ENCODE data around the gene B3GNT8.
A peak's percentile ranks its signal among the peaks of the same experiment; 100 is the strongest.
"Not testable (repeated sequence)": the region's sequence is repeated elsewhere in the genome, so short reads cannot be mapped to it uniquely, and the experiment has no call there.

B3GNT8 gene, protein sequence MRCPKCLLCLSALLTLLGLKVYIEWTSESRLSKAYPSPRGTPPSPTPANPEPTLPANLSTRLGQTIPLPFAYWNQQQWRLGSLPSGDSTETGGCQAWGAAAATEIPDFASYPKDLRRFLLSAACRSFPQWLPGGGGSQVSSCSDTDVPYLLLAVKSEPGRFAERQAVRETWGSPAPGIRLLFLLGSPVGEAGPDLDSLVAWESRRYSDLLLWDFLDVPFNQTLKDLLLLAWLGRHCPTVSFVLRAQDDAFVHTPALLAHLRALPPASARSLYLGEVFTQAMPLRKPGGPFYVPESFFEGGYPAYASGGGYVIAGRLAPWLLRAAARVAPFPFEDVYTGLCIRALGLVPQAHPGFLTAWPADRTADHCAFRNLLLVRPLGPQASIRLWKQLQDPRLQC

DNA sequence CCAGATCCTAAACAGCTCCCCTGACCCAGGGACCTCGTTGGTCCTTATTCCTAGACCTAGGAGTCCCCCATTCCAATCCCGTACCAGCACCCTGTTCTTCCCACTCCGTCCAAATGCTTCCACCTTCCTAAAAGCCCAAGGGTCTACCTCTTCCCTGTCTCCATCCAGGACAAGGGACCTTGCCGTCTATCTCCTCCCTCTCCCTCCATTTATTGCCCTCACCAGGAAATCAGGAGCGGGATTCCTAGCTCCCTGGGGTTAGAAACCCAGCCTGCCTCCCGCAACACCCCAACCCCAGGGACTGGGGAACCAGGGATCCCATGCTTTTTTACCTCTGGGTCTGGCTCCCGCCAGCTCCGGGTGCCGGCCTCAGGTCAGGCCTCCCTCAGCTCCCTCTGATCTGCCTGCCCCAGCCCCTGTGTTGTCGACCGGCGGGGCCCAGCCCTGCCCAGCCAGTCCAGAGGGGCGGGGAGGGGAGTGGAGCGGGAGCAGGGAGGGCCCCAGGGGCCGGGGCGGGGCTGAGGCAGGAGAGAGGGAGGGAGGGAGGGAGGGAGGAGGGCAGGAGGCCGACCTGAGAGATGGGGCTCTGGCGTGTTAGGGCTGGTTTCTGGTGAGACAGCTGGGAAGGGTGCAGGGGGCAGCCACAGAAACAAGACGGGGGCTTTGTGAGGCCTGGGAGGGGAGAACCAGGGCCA, at the start of gene B3GNT8:
B3GNT8 (minus strand) TSS at position 423 of the 695 bp plus-strand sequence. CDS start 596 bp downstream, outside the sequence.
- DNase-seq (ENCODE audit: low read depth): no peak

- no peak for DNase-seq (ENCODE audit: low read depth)
Observed at GRCh38 chr19:41476583-41476982, 49.4 kb upstream of the B3GNT8 start.

- DNase-seq (ENCODE audit: low read depth): not testable (repeated sequence)
Observed at GRCh38 chr19:41463257-41464256, 36.4 kb upstream of the B3GNT8 start.

GRCh38 chr19:41462497-41462896, 35.3 kb upstream of the B3GNT8 start:
- no peak for DNase-seq (ENCODE audit: low read depth)

DNA sequence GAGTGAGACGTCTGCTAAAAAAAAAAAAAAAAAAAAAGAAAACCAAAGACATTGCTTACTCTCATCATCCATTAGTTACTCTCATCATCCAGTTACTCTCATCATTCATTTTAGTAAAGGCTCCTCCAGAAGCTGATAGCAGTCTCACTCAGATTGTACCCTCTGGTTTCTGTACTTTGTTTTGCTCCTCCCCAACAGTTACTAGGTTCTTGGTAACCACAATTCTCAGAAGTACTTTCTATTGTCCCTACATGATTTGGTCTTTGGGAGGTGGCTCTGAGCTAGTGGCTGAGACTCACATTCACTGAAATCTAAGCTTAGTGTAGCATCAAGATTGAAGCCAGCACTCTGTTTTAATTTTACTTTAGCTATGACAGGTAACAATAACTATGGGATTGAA, 30.1 kb upstream of the B3GNT8 start:
- DNase-seq (ENCODE audit: low read depth): no peak

DNA sequence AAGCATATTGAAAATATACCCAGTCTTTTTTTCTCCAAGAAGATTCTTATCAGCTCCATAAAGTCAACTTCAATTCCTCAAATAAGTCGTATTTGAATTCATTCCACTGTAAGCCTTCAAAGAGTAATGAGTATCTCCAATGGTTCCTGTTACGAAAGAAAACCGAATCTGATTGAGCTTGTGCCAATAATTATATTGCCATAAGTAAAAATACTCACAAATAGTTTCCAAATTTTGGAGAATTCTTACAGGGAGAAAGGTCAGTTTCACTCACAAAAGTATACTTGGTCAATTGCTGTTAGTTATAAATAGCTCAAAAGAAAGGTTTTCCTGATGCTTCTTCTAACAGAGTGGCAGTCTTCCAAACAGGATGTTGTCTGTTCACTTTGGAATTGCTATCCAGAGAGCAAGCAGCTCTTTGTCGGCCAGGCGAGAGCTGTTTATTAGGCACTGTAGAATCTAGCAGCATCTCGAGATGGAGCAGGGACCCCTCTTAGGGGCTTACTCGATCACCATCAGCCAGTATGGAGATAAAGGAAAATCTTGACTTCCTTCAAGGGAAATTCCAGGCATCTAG, 29.3 kb upstream of the B3GNT8 start:
- no peak for DNase-seq (ENCODE audit: low read depth)

DNA sequence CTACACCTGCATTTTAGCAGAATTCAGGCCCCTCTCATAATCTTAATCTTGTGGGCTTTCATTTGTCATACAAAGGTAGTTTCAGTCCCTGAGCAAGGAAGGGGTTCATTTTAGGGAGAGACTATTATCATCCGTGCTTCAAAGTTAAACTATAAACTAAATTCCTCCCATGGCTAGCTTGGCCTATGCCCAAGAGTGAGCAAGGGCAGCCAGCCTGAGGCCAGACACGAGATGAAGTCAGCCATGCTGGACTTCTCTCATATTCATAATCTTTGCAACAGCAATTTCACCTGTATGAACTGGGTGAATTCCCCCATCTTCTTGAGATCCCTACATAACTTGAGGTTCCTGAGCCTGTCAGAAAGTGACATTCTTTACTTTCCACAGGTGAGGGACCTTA, 28.8 kb upstream of the B3GNT8 start:
- no peak for DNase-seq (ENCODE audit: low read depth)

- no peak for DNase-seq (ENCODE audit: low read depth)
Observed at GRCh38 chr19:41452584-41453275, 25.6 kb upstream of the B3GNT8 start.

DNA sequence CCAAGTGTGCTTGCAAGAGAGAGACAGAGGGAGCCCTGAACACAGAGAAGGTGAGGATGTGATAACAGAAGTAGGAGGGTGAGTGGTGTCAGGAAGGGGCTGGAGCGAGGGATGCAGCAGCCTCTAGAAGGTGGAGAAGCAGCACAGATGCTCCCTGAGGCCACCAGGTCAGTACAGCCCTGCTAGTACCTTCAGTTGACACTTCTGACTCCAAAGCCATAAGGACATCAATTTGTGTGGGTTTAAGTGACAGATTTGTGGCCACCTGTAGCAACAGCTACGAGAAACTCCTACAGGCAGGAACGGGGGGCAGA, 22.6 kb upstream of the B3GNT8 start:
- no peak for DNase-seq (ENCODE audit: low read depth)

- no peak for DNase-seq (ENCODE audit: low read depth)
Observed at GRCh38 chr19:41449079-41449864, 22.1 kb upstream of the B3GNT8 start.

DNA sequence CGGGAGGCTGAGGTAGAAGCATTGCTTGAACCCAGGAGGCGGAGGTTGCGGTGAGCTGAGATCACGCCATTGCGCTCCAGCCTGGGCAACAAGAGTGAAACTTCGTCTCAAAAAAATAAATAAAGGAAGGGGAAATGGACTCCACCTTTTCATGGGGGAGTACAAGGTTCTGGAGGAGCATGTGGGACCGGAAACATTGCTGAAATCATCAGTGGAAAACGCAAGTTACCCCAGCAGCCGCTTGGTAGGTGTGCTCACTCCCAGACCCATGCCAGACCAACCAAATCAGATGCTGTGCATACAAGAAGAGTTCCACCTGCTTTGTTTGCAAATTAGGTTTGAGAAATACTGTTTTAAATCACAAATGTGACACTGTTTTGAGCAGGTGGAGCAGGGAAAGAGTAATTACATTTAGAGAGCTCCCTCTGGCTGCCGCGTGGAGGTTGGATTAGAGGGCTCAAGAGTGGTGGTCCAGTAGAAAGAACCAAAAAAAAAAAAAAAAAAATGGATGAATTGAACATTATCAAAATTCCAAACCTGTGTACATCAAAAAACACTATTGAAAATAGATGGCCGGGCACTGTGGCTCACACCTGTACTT, 20.7 kb upstream of the B3GNT8 start:
- no peak for DNase-seq (ENCODE audit: low read depth)

DNA sequence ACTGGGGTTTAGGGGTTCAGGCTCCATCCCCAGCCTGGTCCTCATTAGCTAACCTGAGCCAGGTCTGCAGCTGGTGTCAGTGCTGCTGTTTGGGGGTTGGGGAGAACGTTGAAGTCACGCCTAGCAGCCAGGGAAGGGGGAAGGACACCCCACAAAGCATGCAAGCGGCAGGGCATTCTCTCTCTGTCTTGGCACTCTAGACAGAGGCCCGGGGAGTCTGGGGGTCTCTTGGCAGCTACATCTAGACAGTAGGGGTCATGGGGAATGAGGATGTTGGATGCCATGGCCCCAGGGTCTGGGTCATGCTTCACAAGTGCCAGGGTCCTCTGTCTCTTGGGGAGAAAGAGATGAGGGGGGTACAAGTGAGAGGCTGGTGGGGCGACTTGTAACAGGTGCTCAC, 18.4 kb upstream of the B3GNT8 start:
- DNase-seq (ENCODE audit: low read depth): no peak

DNA sequence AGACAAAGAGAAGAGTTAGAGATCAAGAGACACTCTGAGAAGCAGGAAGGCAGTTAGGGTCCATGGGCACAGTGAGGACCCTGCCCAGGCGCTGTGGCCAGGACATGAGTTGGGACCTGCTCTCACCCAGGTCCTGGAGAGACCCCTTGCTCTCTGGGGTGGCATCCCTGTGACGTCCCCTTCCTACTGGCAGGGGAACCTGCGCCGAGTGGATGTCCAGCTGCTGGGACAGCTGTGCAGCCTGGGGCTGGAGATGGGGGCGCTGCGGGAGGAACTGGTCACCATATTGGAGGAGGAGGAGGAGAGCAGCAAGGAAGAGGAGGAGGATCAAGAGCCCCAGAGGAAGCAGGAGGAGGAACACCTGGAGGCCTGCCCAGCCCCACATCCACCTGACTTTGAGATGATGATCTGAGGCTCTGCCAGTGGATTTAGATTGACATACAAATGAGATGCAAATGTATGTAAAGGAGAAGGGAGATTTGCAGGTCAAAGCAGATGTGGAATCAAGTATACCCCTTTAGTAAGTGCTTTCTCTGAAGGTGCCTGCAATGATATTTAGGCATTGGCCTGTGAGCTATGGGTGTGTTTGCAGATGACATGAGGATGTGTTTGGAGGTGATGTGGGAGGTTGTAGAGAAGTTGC, 16.8 kb upstream of the B3GNT8 start:
- no peak for DNase-seq (ENCODE audit: low read depth)

GRCh38 chr19:41442473-41443355, 15.5 kb upstream of the B3GNT8 start, which contains the start of gene ERICH4:
TSS of gene ERICH4 (plus strand) at chr19:41443156. CDS start at chr19:41443170, 14 bp downstream.
- no peak for DNase-seq (ENCODE audit: low read depth)

- no peak for DNase-seq (ENCODE audit: low read depth)
Observed at GRCh38 chr19:41441321-41441945, 14.3 kb upstream of the B3GNT8 start.

DNA sequence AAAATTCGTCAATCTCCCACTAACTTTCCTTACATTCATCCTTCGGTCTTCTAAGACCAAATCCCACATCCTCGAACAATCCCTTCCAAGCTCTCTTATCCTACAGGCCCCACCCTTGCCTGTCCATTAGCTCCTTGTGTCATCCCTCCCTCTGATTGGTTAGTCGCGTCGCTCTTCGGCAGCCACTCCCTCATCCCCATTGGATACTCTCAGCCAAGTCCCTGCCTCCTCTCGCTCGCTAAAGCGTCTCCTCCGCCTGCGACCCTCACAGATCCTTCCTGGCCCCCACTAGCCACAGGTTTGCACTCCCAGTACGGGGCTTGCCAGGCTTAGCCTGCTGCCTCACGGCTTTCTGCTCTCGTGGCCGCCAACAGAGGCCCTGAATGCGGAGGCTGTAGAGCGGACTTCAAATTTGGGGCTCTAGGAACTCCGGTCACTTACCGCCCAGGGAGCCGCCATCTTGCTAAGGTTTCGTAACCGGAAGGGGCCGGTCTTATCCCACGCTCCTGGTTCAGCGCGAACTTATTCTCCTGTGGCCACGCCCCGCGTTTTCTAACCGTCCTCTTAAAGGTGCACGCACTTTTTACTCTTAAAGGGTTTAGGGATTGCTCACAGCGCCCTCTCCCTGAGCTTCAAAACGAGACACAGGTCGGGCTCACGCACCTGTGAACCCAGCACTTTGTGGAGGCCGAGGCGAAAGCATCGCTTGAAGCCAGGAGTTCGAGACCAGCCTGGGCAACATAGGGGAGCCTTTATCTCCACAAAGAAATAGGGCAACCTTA, 12.5 kb upstream of the B3GNT8 start, which contains the start of gene DMAC2:
DMAC2 (minus strand) TSS at position 472 of the 782 bp plus-strand sequence; CDS start at position 459, 13 bp downstream.
- peak; percentile 96 for DNase-seq (ENCODE audit: low read depth)

GRCh38 chr19:41437944-41438574, 10.9 kb upstream of the B3GNT8 start:
- no peak for DNase-seq (ENCODE audit: low read depth)

Data from HS-5 (cell line).